GM18909 (cell line): Measurements from ENCODE around the gene SERGEF.

Experiments
- ATAC-seq: cut with Tn5 transposase; IDR thresholded peaks from one replicate; pipeline ENCODE4 v1.9.1; 2021; ENCODE audit warnings: mild to moderate bottlenecking; ENCODE audit not compliant: unreplicated experiment, poor library complexity

Gene SERGEF

GRCh38 chr11:17954395-17955252 is 58.2 kb downstream of the SERGEF start:
- no peak for ATAC-seq

GRCh38 chr11:17952487-17952886 is 60.4 kb downstream of the SERGEF start:
- ATAC-seq: no peak

DNA sequence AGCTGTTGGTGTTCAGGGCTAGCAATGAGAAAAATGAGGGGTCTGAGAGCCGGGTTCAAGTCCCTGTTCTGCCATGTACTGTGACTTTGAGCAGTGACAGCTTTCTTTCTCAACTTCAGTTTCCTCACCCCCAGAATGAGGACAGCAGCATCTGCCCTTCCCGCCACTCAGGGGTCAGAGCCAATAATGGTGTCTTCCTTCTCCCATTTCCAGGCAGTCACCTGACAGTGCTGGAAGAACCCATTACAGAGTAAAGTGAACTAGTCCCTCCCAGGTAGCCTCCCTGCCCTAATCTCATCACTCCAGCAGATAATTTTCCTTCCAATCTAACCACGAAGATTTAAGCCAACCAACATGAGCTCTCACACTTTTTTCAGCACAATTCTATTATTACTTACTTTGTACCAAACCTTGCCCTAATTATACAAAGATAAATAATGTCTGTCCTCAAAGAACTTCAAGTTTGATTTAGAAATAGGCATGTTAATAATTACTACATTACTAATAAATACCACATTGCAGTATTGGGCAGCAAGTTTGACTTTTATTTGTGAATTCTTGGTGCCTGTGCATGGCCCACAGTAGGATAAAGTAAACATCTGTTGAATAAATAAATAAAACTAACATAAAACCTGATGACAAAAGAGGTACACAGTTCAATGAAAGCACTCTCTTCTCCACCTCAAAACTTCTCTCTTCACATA is 61.0 kb downstream of the SERGEF start:
- no peak for ATAC-seq

GRCh38 chr11:17950644-17951043 is 62.2 kb downstream of the SERGEF start:
- no peak for ATAC-seq

DNA sequence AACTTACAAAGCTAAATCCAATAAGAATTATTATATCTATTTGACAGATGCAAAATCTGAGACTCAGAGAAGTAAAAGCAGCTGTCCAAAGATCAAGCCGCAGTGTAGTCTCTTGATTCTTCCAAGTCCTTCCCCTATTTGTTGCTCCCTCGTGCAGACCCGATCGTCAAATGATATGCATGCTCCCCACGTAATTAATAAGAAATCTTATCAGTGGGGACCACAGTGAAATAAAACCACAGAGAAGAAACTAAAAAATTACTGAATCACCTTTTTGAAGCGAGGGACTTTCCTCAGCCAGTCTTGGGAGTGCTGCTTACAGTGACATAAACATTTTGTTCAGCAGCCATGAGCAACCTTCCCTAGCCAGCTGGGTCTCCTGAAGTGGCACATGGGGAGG is 64.6 kb downstream of the SERGEF start:
- ATAC-seq: no peak

- no peak for ATAC-seq
Observed at GRCh38 chr11:17939542-17939941, 73.3 kb downstream of the SERGEF start.

DNA sequence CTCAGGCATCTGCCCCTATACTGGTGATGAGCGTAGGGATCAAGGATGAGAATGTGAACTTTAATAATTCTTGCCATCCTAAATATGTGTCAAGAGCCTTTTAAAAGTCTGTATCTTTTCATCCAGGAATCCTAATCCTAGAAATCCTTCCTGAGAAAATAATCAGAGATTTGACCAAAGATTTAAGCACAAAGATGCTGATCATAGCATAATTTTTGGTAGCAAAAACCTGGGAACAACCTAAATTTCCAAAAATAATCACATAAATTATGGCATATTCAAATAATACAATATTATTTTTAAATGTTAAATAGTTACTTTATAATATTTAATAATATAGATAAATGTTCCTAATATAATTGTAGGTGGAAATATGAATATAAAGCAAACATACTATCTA is 76.1 kb downstream of the SERGEF start:
- no peak for ATAC-seq

DNA sequence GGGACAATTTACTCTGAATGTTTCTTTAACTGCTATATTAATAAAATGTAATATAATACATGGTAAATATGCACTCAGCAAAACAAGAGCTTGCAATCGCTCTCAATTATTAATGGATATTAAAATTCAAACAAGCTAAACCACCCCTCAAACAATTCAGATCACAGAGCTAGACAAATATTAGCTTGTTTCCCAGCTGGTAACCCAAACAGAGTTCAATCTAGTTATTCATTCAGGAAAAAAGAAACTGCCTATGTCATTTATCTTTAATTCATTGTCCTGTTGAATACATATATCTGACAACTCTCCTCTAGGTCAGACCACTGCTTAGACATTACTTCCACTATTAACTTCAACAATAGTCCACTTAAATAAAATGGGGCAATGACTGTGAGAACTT is 78.7 kb downstream of the SERGEF start:
- no peak for ATAC-seq

DNA sequence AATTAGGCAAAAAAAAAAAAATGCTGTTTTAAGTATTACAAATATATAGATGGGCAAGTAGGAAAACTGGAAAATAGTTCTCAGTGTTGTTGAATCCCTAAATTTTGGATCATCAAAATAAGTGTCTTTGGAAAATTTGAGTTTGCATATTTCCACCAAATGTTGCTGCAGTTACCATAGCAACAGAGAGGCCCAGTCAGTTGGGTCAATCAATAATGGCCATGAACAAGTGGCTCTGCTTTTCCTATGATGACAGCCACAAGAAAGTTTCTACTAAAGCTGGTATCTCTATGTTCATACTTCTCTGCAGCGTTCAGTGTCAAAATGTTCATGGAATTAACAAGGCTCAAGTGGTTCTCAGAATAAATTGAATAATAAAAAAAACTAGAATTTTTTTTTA is 79.1 kb downstream of the SERGEF start:
- ATAC-seq: no peak

- no peak for ATAC-seq
Observed at GRCh38 chr11:17932472-17932871, 80.4 kb downstream of the SERGEF start.

GRCh38 chr11:17931595-17931994 is 81.3 kb downstream of the SERGEF start:
- ATAC-seq: no peak

- ATAC-seq: no peak
Observed at GRCh38 chr11:17930544-17931125, 82.2 kb downstream of the SERGEF start.

DNA sequence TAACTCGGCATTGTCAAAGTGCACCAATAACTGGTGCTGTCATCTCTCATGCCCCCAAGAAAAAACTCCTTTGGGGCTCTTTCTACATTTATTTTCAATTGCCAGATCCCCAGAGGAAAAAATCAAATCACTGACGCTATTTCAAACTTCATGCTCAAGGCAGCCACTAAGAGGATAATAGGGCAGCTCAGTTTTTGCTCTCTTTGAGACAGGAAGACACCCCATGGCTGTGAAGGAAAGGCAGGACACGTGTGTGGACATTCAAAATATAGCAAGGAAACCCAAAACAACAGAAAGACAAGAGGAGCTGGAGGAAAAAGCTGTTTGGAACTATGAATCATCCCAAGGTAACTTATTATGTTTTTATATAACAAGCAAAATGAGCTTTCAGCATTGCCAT is 83.7 kb downstream of the SERGEF start:
- no peak for ATAC-seq

DNA sequence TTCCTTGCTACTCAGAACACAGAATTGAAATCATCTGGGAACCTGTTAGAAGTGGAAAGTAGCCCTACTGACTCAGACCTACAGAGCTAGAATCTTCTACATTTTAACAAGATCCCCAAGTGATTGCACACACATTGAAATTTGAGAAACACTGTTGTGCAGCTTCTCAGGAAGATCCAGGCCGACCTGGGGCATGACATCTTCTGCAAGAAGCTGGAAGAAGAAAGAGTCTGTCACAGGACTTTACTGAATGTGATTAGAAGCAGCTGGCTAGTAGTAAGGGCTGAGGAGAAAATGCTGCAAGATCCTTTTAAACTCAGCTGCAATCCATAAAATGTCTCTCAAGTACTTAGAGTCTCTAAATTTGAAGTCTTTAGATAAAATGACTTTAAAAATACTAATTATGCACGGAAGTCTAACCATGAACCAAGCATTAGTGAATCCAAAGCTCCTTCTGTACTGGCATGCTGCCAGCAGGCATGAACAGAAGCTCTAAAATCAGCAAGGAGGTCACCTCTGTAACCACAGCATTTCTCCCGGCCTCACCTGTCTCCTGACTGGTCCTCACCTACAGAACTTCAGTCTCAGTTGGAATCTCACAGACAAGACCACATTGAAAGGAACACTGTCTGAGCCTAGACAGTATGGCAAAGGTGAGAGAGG is 85.0 kb downstream of the SERGEF start:
- ATAC-seq: no peak

DNA sequence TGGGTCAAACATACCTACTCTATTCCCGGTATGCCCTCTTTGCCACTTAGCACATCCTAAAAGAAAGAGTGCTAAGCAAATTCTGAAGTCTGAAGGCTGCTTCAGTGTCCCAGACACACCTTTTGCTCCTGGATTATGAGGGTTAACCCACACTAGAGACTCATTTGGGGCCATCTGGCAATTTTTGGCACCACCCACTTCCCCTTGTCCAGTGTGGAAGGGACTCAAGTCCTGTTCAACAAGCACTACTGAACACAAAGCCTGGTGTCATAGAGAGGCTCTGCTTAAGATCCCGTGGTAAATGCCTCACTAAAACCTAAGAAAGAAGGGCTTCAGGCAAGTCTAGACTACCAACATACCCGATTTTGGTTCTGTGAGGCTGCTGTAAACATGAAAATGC is 85.8 kb downstream of the SERGEF start:
- ATAC-seq: no peak

GRCh38 chr11:17924713-17925112 is 88.1 kb downstream of the SERGEF start:
- ATAC-seq: no peak

- ATAC-seq: no peak
Observed at GRCh38 chr11:17923217-17923616, 89.6 kb downstream of the SERGEF start.

DNA sequence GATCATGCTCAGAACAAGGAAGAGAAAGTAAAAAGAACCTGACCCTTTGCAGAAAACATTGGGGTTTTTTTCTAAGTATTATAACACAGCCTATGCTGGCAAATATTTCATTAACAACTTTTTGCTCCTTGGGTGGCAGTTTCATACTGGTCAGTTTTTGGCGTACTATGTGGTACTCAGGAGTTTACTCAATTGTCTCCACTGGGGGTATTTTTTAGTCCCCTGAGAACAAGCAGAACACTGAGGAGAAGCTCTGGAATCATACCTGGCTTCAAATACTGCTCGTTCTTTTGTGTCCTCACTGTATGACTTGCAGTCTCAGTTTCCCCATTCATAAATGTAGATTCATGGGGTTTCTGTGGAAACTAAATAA is 90.4 kb downstream of the SERGEF start:
- ATAC-seq: no peak

- no peak for ATAC-seq
Observed at GRCh38 chr11:17921659-17922415, 91.0 kb downstream of the SERGEF start.

DNA sequence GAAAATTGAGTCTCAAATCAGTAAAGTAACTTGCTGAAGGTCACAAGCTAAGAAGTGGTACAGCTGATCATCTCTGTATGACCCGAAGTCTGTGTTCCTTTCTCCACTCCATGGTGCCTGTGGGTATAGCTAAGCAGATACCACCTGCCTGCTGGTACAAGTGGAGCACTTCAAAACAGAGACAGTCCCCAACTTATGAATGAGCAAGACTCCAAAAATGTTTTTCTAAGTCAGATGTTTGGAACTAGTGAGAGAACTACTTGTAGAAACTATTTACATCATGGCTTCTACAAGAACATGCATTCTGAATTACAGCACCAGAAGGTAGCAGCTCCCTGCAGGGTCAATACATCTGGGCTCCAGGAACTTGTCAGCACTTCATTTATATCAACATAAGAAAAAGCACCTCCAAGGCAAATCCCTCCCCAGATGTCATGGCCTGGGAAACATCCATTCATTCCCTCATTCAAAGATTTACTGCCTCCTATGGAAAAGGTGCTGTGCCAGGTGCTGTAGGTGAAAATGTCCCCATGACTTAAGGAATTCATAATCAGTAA is 94.7 kb downstream of the SERGEF start:
- ATAC-seq: no peak
